OCI-LY7 (cell line): ENCODE measurements around the gene ZNF827. TPM values are rescaled to one million over a fixed set of nuclear protein-coding genes. Genes with fewer than 3 reads are reported as not detected.

Experiments used
- BruUV-seq: library from RNA; stranded (reverse); fragments of 400-500 nt; replicated peaks from 2 replicates; lab custom pipeline; 2021; lab: Mats Ljungman, UMichigan
- CTCF ChIA-PET: fragments of 300-600 bp; sonication (Branson Sonifier 250); formaldehyde crosslinking; loops from one replicate; lab custom pipeline; 2022; ENCODE audit warnings: antibody characterized with exemption; ENCODE audit not compliant: unreplicated experiment; lab: Charles Lee
- POLR2A ChIA-PET: fragments of 300-600 bp; sonication (Branson Sonifier 250); formaldehyde crosslinking; loops from one replicate; lab custom pipeline; 2022; ENCODE audit warnings: antibody characterized with exemption; lab: Charles Lee
- DNase-seq: peaks from one replicate; pipeline ENCODE4 v3.0.0-alpha.2; 2015; ENCODE audit warnings: low spot score
- H2AFZ ChIP-seq: fragments of 200-600 bp; sonication (generic), shearing (Covaris generic); 2 replicates; pipeline ENCODE4 v1.6.1; 2014; ENCODE audit warnings: mild to moderate bottlenecking, antibody characterized with exemption, low read length, moderate library complexity
- H3K27ac ChIP-seq: fragments of 200-600 bp; sonication (generic); 2 replicates; pipeline ENCODE4 v1.5.1; 2014; ENCODE audit warnings: mixed run types, low read depth, mild to moderate bottlenecking, moderate library complexity, low read length, inconsistent platforms; ENCODE audit not compliant: poor library complexity, severe bottlenecking
- H3K36me3 ChIP-seq: fragments of 200-600 bp; sonication (generic); 2 replicates; pipeline ENCODE4 v1.6.1; 2014; ENCODE audit warnings: mild to moderate bottlenecking, antibody characterized with exemption, low read length, moderate library complexity, mixed read lengths; ENCODE audit not compliant: insufficient read depth
- H3K4me1 ChIP-seq: fragments of 200-600 bp; sonication (generic); 2 replicates; pipeline ENCODE4 v1.5.1; 2014; ENCODE audit warnings: mild to moderate bottlenecking, low read length; ENCODE audit not compliant: insufficient read depth, poor library complexity, severe bottlenecking
- H3K4me2 ChIP-seq: fragments of 200-600 bp; sonication (generic); 2 replicates; pipeline ENCODE4 v1.6.1; 2014; ENCODE audit warnings: mild to moderate bottlenecking, low read length
- H3K4me3 ChIP-seq: fragments of 200-600 bp; sonication (generic); 2 replicates; pipeline ENCODE4 v1.5.1; 2014; ENCODE audit warnings: mild to moderate bottlenecking, low read depth, low read length; ENCODE audit not compliant: poor library complexity, severe bottlenecking
- H3K79me2 ChIP-seq: fragments of 200-600 bp; sonication (generic); 2 replicates; pipeline ENCODE4 v1.6.1; 2016; ENCODE audit warnings: low read depth, mild to moderate bottlenecking, low read length, moderate library complexity, mixed read lengths; ENCODE audit not compliant: insufficient read depth
- H3K9me2 ChIP-seq: fragments of 200-600 bp; sonication (generic); 2 replicates; pipeline ENCODE4 v1.6.1; 2016; ENCODE audit warnings: mild to moderate bottlenecking, low read length, mixed read lengths; ENCODE audit not compliant: insufficient read depth
- H3K9me3 ChIP-seq: fragments of 200-600 bp; sonication (generic); 2 replicates; pipeline ENCODE4 v1.6.1; 2014; ENCODE audit warnings: mild to moderate bottlenecking, mixed run types, low read length, mixed read lengths
- H4K20me1 ChIP-seq: fragments of 200-600 bp; sonication (generic); 2 replicates; pipeline ENCODE4 v1.6.1; 2014; ENCODE audit warnings: mild to moderate bottlenecking, antibody characterized with exemption, low read length, moderate library complexity, mixed read lengths; ENCODE audit not compliant: insufficient read depth
- CTCF ChIP-seq: fragments of 200-600 bp; sonication (generic); conservative IDR thresholded peaks from 2 replicates; pipeline ENCODE4 v1.5.1; 2014; ENCODE audit warnings: mild to moderate bottlenecking, antibody characterized with exemption, low read length, moderate library complexity, mixed read lengths
- EZH2phosphoT487 ChIP-seq: fragments of 200-600 bp; sonication (generic); IDR thresholded peaks from 2 replicates; pipeline ENCODE4 v1.6.1; 2018; ENCODE audit warnings: low read depth, borderline replicate concordance, mild to moderate bottlenecking, mixed run types, antibody characterized with exemption, low read length, moderate library complexity, mixed read lengths
- intact Hi-C: fragments of 100-400 bp; cut with micrococcal nuclease; formaldehyde crosslinking; loops from one replicate; pipeline ENCODE4 v1.10.0; 2022; ENCODE audit not compliant: unreplicated experiment
- total RNA-seq, 2 experiments: library from RNA; depleted of rRNA in 1 of 2; stranded (reverse); fragments of >200 nt in 1 of 2; shearing (Covaris generic) in 1 of 2; gene quantifications; 2 replicates each; pipeline ENCODE4 v1.2.3, GENCODE V29; 2014 to 2022

Gene ZNF827
- total RNA-seq, 2 experiments from 2014 or later = 15.1 to 42.9 TPM

GRCh38 chr4:145792429-145792828 is 146.2 kb downstream of the ZNF827 start:
- ChIA-PET POLR2A (interaction anchor here (0.7 to 1.4 kb wide), 2 partner anchors 46 to 139 kb away, joined by 3 read pairs; no protein-coding TSS in a partner anchor), CTCF (no interaction called here)
- Histone ChIP-seq H3K4me3 (no peak overlapping the region), H3K4me1 (no peaks in the 10 kb centered on the region), H3K9me2 (no peaks in the 10 kb centered on the region), H4K20me1 (no peaks in the 10 kb centered on the region), H3K9me3 (no peaks in the 10 kb centered on the region), H2AFZ (no peak overlapping the region), H3K36me3 (peaks cover 39% of the 10 kb centered on the region), H3K79me2 (no peaks in the 10 kb centered on the region), H3K27ac (no peak overlapping the region), H3K4me2 (no peak overlapping the region)
- TF ChIP-seq CTCF = no peak
- TF ChIP-seq EZH2phosphoT487 = no peak
- no TSS peak for BruUV-seq
- intact Hi-C loops = no loop called here
- DNase-seq = no peak

GRCh38 chr4:145791988-145792387 is 146.6 kb downstream of the ZNF827 start:
- Histone ChIP-seq H3K79me2 (no peaks in the 10 kb centered on the region), H4K20me1 (no peaks in the 10 kb centered on the region), H3K9me3 (no peaks in the 10 kb centered on the region), H3K36me3 (peaks cover 37% of the 10 kb centered on the region), H3K4me1 (no peaks in the 10 kb centered on the region), H3K9me2 (no peaks in the 10 kb centered on the region), H3K4me2 (no peak overlapping the region), H3K4me3 (no peak overlapping the region), H3K27ac (no peak overlapping the region), H2AFZ (no peak overlapping the region)
- no peak for DNase-seq
- no peak for TF ChIP-seq CTCF
- no peak for TF ChIP-seq EZH2phosphoT487
- intact Hi-C loops = no loop called here
- ChIA-PET POLR2A (interaction anchor here (0.7 to 1.4 kb wide), 2 partner anchors 45 to 139 kb away, joined by 3 read pairs; no protein-coding TSS in a partner anchor), CTCF (no interaction called here)
- BruUV-seq = no TSS peak

- BruUV-seq = no TSS peak
- H3K36me3 ChIP-seq = peaks cover 58% of the 10 kb centered on the region
- H3K27ac ChIP-seq = no peak overlapping the region
- intact Hi-C loops = no loop called here
- CTCF ChIA-PET = no interaction called here
- no peak for DNase-seq
- no peak for TF ChIP-seq EZH2phosphoT487
- TF ChIP-seq CTCF = no peak
- H3K79me2 ChIP-seq = no peaks in the 10 kb centered on the region
- H3K9me2 ChIP-seq = no peaks in the 10 kb centered on the region
- H3K4me2 ChIP-seq = no peak overlapping the region
- no peaks in the 10 kb centered on the region for H3K9me3 ChIP-seq
- no peaks in the 10 kb centered on the region for H4K20me1 ChIP-seq
- H2AFZ ChIP-seq = no peak overlapping the region
- H3K4me3 ChIP-seq = no peak overlapping the region
- no peaks in the 10 kb centered on the region for H3K4me1 ChIP-seq
- POLR2A ChIA-PET = interaction anchor here (0.5 to 0.7 kb wide), 2 partner anchors 13 to 400 kb away, joined by 3 to 4 read pairs; no protein-coding TSS in a partner anchor
Measured at GRCh38 chr4:145788755-145789154, 149.9 kb downstream of the ZNF827 start.
